Nephron progenitor cell (in vitro differentiated cells): ENCODE measurements around the gene NBPF3.

Experiments used
- DNase-seq: peaks from one replicate; pipeline ENCODE4 v3.0.0; 2021
- H3K27ac Mint-ChIP-seq: 2 replicates; pipeline ENCODE4 v1.8.0; 2021; ENCODE audit warnings: mild to moderate bottlenecking, moderate library complexity, mixed read lengths
- H3K27me3 Mint-ChIP-seq: 2 replicates; pipeline ENCODE4 v1.8.0; 2021; ENCODE audit warnings: mild to moderate bottlenecking, low read depth, mixed read lengths; ENCODE audit not compliant: poor library complexity
- H3K36me3 Mint-ChIP-seq: 2 replicates; pipeline ENCODE4 v1.8.0; 2021; ENCODE audit warnings: low read depth, mixed read lengths
- H3K4me1 Mint-ChIP-seq: 2 replicates; pipeline ENCODE4 v1.8.0; 2021; ENCODE audit warnings: mixed read lengths
- H3K4me3 Mint-ChIP-seq: 2 replicates; pipeline ENCODE4 v1.8.0; 2021; ENCODE audit warnings: mild to moderate bottlenecking, moderate library complexity, mixed read lengths
- H3K9me3 Mint-ChIP-seq: 2 replicates; pipeline ENCODE4 v1.8.0; 2021; ENCODE audit warnings: mild to moderate bottlenecking, moderate library complexity, mixed read lengths
- CTCF ChIP-seq: fragments of 200-600 bp; sonication (generic); IDR thresholded peaks from 2 replicates; pipeline ENCODE4 v1.5.0; 2021; ENCODE audit warnings: antibody characterized with exemption

Gene NBPF3

GRCh38 chr1:21496063-21496462, 56.1 kb downstream of the NBPF3 start:
- peaks cover 27% of the 10 kb centered on the region for H3K27me3 Mint-ChIP-seq
- TF ChIP-seq CTCF: no peak
- H3K9me3 Mint-ChIP-seq: no peaks in the 10 kb centered on the region
- H3K4me1 Mint-ChIP-seq: peaks cover 11% of the 10 kb centered on the region
- H3K36me3 Mint-ChIP-seq: no peaks in the 10 kb centered on the region
- no peak overlapping the region for H3K4me3 Mint-ChIP-seq
- H3K27ac Mint-ChIP-seq: no peak overlapping the region
- DNase-seq: no peak

- peaks cover 26% of the 10 kb centered on the region for H3K27me3 Mint-ChIP-seq
- H3K4me1 Mint-ChIP-seq: peaks cover 11% of the 10 kb centered on the region
- H3K9me3 Mint-ChIP-seq: no peaks in the 10 kb centered on the region
- no peak for TF ChIP-seq CTCF
- no peak overlapping the region for H3K27ac Mint-ChIP-seq
- DNase-seq: no peak
- no peaks in the 10 kb centered on the region for H3K36me3 Mint-ChIP-seq
- no peak overlapping the region for H3K4me3 Mint-ChIP-seq
Measured at GRCh38 chr1:21496886-21497285, 56.9 kb downstream of the NBPF3 start.

GRCh38 chr1:21497466-21498061, 57.6 kb downstream of the NBPF3 start:
- peak; percentile 28 for TF ChIP-seq CTCF
- Mint-ChIP-seq H3K27ac (peak overlapping the region; percentile 59), H3K4me1 (peaks cover 11% of the 10 kb centered on the region), H3K4me3 (no peak overlapping the region), H3K27me3 (peaks cover 25% of the 10 kb centered on the region), H3K9me3 (no peaks in the 10 kb centered on the region), H3K36me3 (no peaks in the 10 kb centered on the region)
- peak; percentile 63 for DNase-seq

- Mint-ChIP-seq H3K27me3 (peaks cover 16% of the 10 kb centered on the region), H3K27ac (no peak overlapping the region), H3K4me3 (no peak overlapping the region), H3K9me3 (no peaks in the 10 kb centered on the region), H3K36me3 (no peaks in the 10 kb centered on the region), H3K4me1 (peaks cover 11% of the 10 kb centered on the region)
- no peak for DNase-seq
- TF ChIP-seq CTCF: no peak
Measured at GRCh38 chr1:21499283-21499950, 59.5 kb downstream of the NBPF3 start.

GRCh38 chr1:21503706-21504377, 63.9 kb downstream of the NBPF3 start:
- DNase-seq: no peak
- Mint-ChIP-seq H3K27me3 (peaks cover 29% of the 10 kb centered on the region), H3K27ac (no peak overlapping the region), H3K4me1 (peaks cover 3% of the 10 kb centered on the region), H3K4me3 (no peak overlapping the region), H3K9me3 (no peaks in the 10 kb centered on the region), H3K36me3 (no peaks in the 10 kb centered on the region)
- TF ChIP-seq CTCF: no peak
